Stomach (tissue), 9 donors: Measurements from ENCODE around the gene SOCS7. TPM values are rescaled to one million over a fixed set of nuclear protein-coding genes. Genes with fewer than 3 reads are reported as not detected.

ENCODE experiments used
- DNase-seq, 2 donors: peaks; one replicate each; pipeline versions ENCODE4 v3.0.0 to v3.0.0-alpha.2; 2013 to 2019
- H3K27ac ChIP-seq, 5 donors: fragments of 200-600 bp in 4 of 5; sonication (generic) in 4 of 5; one replicate each; pipeline ENCODE4 v1.5.1; 2013 to 2019; ENCODE audit warnings: mild to moderate bottlenecking in 1 of 5, moderate library complexity in 1 of 5
- H3K27me3 ChIP-seq, 3 donors: fragments of 200-600 bp; sonication (generic); one replicate each; pipeline ENCODE4 v1.5.1; 2017 to 2019; ENCODE audit warnings: mixed run types in 1 of 3
- H3K36me3 ChIP-seq, 4 donors: fragments of 200-600 bp; sonication (generic); 1 replicate in 3 of 4; 2 replicates in 1 of 4; pipeline ENCODE4 v1.5.1; 2016 to 2019
- H3K4me1 ChIP-seq, 4 donors: fragments of 200-600 bp; sonication (generic); one replicate each; pipeline ENCODE4 v1.5.1; 2016 to 2019
- H3K4me3 ChIP-seq, 4 donors: fragments of 200-600 bp; sonication (generic) in 3 of 4; one replicate each; pipeline ENCODE4 v1.5.1; 2016 to 2019; ENCODE audit warnings: mild to moderate bottlenecking in 1 of 4
- H3K9me3 ChIP-seq, 4 donors: fragments of 200-600 bp; sonication (generic); one replicate each; pipeline ENCODE4 v1.5.1; 2016 to 2019
- EP300 ChIP-seq: sonication (generic); formaldehyde crosslinking; IDR thresholded peaks from one replicate; pipeline ENCODE4 v1.6.1; 2017; ENCODE audit warnings: antibody characterized with exemption
- POLR2A ChIP-seq, 4 donors: fragments of 450-650 bp; IDR thresholded peaks; one replicate each; pipeline ENCODE4 v1.6.1; 2016; ENCODE audit warnings: antibody characterized with exemption in 4 of 4, control low read depth in 2 of 4, mild to moderate bottlenecking in 1 of 4, moderate library complexity in 1 of 4
- POLR2AphosphoS5 ChIP-seq, 3 donors: sonication (generic); formaldehyde crosslinking; IDR thresholded peaks; one replicate each; pipeline ENCODE4 v1.6.1; 2016; ENCODE audit warnings: antibody characterized with exemption in 3 of 3
- WGBS, 5 donors: extraction: QIAGEN DNeasy Blood & Tissue Kit in 3 of 5; methylation state at CpG; one replicate each; pipeline versions ENCODE4 v1.1.5 to v1.1.7; 2013 to 2018; 5-methylcytosine and 5-hydroxymethylcytosine counted together
- intact Hi-C: fragments of 100-400 bp; cut with DNase I; formaldehyde crosslinking; loops from one replicate; pipeline ENCODE4 v1.15.1; 2023; ENCODE audit warnings: low total_unique reads
- polyA plus RNA-seq, 3 donors: library from polyadenylated mRNA; stranded (reverse); fragments of 200-250 nt; gene quantifications; one replicate each; pipeline ENCODE4 v1.2.3, GENCODE V29; 2013
- total RNA-seq, 5 donors: library from RNA; depleted of rRNA; stranded (reverse); fragments of >200 nt; gene quantifications; one replicate each; pipeline versions ENCODE4 v1.1.0 to v1.2.3, GENCODE V29; 2014 to 2016
- TF ChIP-seq, protein P1 (sequence below), 7 experiments: fragments of 450-650 bp in 4 of 7; fragments of 200-600 bp in 3 of 7; sonication (generic) in 3 of 7; IDR thresholded peaks; one replicate each; pipeline ENCODE4 v1.5.1; 2016 to 2019; ENCODE audit warnings: antibody characterized with exemption in 7 of 7, control low read depth in 2 of 7, mild to moderate bottlenecking in 1 of 7
- donor health status: healthy with polysubstance abuse.
- donor health status: Bipolar disorder and iron deficiency.
- donor health status: healthy.

The SOCS7 gene
- total and polyA plus RNA-seq, 8 donors: 2.5 to 52.4 (median 11.3) TPM

GRCh38 chr17:38439436-38439835, 87.8 kb downstream of the SOCS7 start:
- DNase-seq: no peak
- H3K36me3 ChIP-seq: no peaks in the 10 kb centered on the region
- no peaks in the 10 kb centered on the region for H3K9me3 ChIP-seq
- H3K4me3 ChIP-seq: no peak overlapping the region
- intact Hi-C loops: no loop called here
- H3K27ac ChIP-seq: peak overlapping the region in 1 of 5 donors; percentile 52
- no peak for TF ChIP-seq POLR2A (IDR thresholded peaks at IDR 0.05)
- TF ChIP-seq, protein P1, sequence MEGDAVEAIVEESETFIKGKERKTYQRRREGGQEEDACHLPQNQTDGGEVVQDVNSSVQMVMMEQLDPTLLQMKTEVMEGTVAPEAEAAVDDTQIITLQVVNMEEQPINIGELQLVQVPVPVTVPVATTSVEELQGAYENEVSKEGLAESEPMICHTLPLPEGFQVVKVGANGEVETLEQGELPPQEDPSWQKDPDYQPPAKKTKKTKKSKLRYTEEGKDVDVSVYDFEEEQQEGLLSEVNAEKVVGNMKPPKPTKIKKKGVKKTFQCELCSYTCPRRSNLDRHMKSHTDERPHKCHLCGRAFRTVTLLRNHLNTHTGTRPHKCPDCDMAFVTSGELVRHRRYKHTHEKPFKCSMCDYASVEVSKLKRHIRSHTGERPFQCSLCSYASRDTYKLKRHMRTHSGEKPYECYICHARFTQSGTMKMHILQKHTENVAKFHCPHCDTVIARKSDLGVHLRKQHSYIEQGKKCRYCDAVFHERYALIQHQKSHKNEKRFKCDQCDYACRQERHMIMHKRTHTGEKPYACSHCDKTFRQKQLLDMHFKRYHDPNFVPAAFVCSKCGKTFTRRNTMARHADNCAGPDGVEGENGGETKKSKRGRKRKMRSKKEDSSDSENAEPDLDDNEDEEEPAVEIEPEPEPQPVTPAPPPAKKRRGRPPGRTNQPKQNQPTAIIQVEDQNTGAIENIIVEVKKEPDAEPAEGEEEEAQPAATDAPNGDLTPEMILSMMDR (IDR thresholded peaks at IDR 0.05): no peak
- no peak for TF ChIP-seq EP300
- no peak for TF ChIP-seq POLR2AphosphoS5 (IDR thresholded peaks at IDR 0.05)
- no peaks in the 10 kb centered on the region for H3K27me3 ChIP-seq
- peaks cover 5 to 34% (median 20%) of the 10 kb centered on the region in 4 donors for H3K4me1 ChIP-seq
- WGBS, 5 donors: 86 to 94% (median 89%) methylated on average over 5 of the region's 5 CpGs

DNA sequence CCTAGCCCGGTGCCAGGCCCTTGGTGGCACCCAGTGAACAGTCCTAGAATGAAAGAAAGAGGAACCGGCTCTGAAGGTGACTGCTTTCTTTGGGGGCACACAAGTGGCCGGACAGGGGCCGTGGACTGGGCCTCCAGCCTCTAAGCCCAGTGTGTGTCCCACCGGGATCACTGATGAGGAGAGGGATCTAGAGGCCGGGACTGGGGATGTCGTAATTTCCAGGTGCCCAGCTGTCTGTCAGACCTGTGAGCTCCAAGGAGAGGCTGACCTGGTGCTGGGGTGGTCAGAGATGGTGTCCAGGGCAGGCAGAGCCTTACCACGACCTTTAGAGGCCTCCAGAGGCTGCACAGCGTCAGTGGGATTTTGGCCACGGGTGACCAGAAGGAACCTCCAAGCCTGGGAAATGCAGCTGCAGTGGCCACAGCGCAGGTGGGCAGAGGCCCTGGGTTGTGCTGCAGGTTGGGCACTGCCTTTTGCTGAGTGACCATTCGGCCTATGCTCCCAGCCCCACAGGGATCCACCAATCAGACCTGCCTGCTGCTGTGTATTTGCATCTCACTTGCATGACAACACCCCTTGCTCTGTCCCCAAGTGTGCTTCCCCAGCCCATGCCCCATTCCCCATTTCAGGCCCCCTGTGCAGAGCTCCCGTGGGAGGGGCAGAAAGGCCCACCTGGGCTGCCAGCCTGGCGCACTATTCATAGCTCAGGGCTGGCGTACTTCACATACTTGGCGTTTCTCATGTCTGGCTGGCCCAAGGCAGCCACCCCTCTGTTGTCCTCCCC, 89.2 kb downstream of the SOCS7 start:
- H3K9me3 ChIP-seq: no peaks in the 10 kb centered on the region
- DNase-seq: no peak
- H3K4me1 ChIP-seq: peaks cover 5 to 29% (median 18%) of the 10 kb centered on the region in 4 donors
- no peak overlapping the region for H3K4me3 ChIP-seq
- WGBS, 5 donors: 71 to 82% (median 80%) methylated on average over 14 to 16 of the region's 16 CpGs
- H3K27me3 ChIP-seq: no peaks in the 10 kb centered on the region
- H3K36me3 ChIP-seq: no peaks in the 10 kb centered on the region
- intact Hi-C loops: loop anchor here (5.0 kb wide), 1 partner anchor 41 kb away; no protein-coding TSS in a partner anchor
- TF ChIP-seq EP300 (no peak), POLR2A (IDR thresholded peaks at IDR 0.05) (no peak), POLR2AphosphoS5 (IDR thresholded peaks at IDR 0.05) (no peak)
- TF ChIP-seq, protein P1 (IDR thresholded peaks at IDR 0.05): no peak
- H3K27ac ChIP-seq: peak overlapping the region in 2 of 5 donors; percentile 21 to 52

GRCh38 chr17:38441429-38442061, 89.9 kb downstream of the SOCS7 start:
- Histone ChIP-seq H3K4me1 (peaks cover 5 to 29% (median 18%) of the 10 kb centered on the region in 4 donors), H3K9me3 (no peaks in the 10 kb centered on the region), H3K36me3 (no peaks in the 10 kb centered on the region), H3K4me3 (no peak overlapping the region), H3K27ac (peak overlapping the region in 2 of 5 donors; percentile 21 to 52), H3K27me3 (no peaks in the 10 kb centered on the region)
- intact Hi-C loops: loop anchor here (5.0 kb wide), 1 partner anchor 41 kb away; no protein-coding TSS in a partner anchor
- no peak for DNase-seq
- 63 to 72% (median 66%) methylated on average over 9 of the region's 9 CpGs for WGBS, 5 donors
- TF ChIP-seq POLR2A (IDR thresholded peaks at IDR 0.05) (no peak), EP300 (no peak), POLR2AphosphoS5 (IDR thresholded peaks at IDR 0.05) (no peak)
- TF ChIP-seq, protein P1 (IDR thresholded peaks at IDR 0.05): no peak

DNA sequence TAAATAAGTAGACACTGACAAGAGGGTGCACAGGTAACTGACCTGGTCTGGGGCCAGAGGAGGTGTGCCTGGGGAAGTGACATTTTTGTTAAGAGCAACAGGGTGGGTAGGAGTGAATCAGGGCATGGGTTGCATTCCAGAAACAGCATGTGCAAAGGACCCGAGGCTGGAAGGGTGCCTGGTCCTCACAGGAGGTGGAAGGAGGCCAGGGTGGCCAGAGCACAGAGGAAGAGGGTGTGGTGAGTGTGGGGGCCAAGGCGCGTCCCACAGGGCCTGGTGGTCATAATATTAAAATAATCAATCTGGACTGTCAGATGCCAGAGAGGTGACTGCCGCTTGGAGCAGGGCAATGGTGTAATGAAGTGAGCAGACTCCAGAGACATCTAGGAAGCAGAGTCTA, 90.9 kb downstream of the SOCS7 start:
- 56 to 68% (median 63%) methylated on average over 4 of the region's 4 CpGs for WGBS, 5 donors
- Histone ChIP-seq H3K36me3 (no peaks in the 10 kb centered on the region), H3K4me1 (peaks cover 6 to 31% (median 19%) of the 10 kb centered on the region in 4 donors), H3K9me3 (no peaks in the 10 kb centered on the region), H3K4me3 (no peak overlapping the region), H3K27me3 (no peaks in the 10 kb centered on the region), H3K27ac (peak overlapping the region in 1 of 5 donors; percentile 52)
- no peak for DNase-seq
- TF ChIP-seq EP300 (no peak), POLR2AphosphoS5 (IDR thresholded peaks at IDR 0.05) (no peak)
- intact Hi-C loops: loop anchor here (5.0 kb wide), 1 partner anchor 40 kb away; no protein-coding TSS in a partner anchor
